HepG2 (cell line): Measurements from ENCODE around the gene CACNA2D3.

Experiments used
- MAFF ChIP-seq: IDR thresholded peaks from 2 replicates; pipeline ENCODE4 v1.6.1; 2011; ENCODE audit warnings: low read depth, low read length, improper control_type of control experiment
- SP1 ChIP-seq, 2 experiments: fragments of 450-650 bp in 1 of 2; sonication (generic) in 1 of 2; formaldehyde crosslinking in 1 of 2; IDR thresholded peaks; 2 replicates each; pipeline versions ENCODE4 v1.4.0 to v1.6.1; 2016 to 2020; ENCODE audit warnings: missing genetic modification reagents in 1 of 2
- SP2 ChIP-seq: sonication (generic); formaldehyde crosslinking; IDR thresholded peaks from 2 replicates; pipeline ENCODE4 v1.5.1; 2020; ENCODE audit warnings: mild to moderate bottlenecking, missing genetic modification reagents
- ZC3H13 ChIP-seq: sonication (generic); formaldehyde crosslinking; IDR thresholded peaks from 2 replicates; pipeline ENCODE4 v1.8.1; 2023; ENCODE audit warnings: mild to moderate bottlenecking, missing genetic modification reagents, moderate library complexity
- ZNF34 ChIP-seq: sonication (generic); formaldehyde crosslinking; IDR thresholded peaks from 2 replicates; pipeline ENCODE4 v1.4.0; 2020; ENCODE audit warnings: mild to moderate bottlenecking, missing genetic modification reagents, borderline replicate concordance
- TF ChIP-seq, protein P1 (sequence below): sonication (generic); formaldehyde crosslinking; IDR thresholded peaks from 2 replicates; pipeline ENCODE4 v1.5.0; 2020; ENCODE audit warnings: mild to moderate bottlenecking, missing genetic modification reagents, moderate library complexity
- TF ChIP-seq, protein P2 (sequence below): sonication (generic); formaldehyde crosslinking; IDR thresholded peaks from 2 replicates; pipeline ENCODE4 v1.9.0; 2021; ENCODE audit warnings: missing genetic modification reagents, borderline replicate concordance
- TF ChIP-seq, protein P3 (sequence below): sonication (generic); formaldehyde crosslinking; IDR thresholded peaks from 2 replicates; pipeline ENCODE4 v1.4.0; 2020; ENCODE audit warnings: mild to moderate bottlenecking, missing genetic modification reagents

DNA sequence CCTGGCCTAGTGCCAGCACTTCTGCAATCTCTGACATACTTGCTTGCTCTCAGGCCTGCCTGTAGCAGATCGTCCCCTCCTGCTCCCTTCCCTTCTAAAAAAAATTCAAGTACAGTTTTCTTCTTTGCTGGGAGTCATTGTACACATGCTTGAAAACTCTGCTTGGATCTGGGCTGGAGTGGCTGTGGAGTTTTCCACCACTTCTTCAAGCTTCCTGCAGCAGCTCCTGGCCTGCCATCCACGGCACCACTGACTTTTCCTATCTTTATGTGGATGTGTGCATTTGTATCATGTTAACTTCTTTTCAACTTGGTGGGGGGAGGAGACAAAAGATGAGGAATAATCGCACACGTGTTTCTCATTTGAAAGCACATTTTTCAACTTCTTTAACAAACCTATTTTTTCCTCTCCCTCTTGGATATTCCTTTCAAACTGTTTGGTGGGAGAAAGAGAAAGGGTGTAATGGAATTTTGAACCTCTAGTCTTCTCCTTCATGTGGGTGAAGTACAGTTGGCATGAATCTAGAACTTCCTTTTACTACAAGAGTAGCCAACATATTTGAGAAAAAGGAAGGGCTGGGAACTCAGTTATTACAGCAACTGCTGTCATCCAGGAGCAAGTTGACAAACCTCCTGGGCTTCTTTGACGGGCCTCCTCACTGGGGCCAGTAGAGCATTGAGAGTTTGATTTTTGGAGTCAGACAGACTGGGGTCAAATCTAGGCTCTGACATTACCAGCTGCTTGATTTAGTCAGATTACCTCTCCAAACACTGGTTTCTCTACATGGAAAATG is 866.7 kb downstream of the CACNA2D3 start:
- TF ChIP-seq, protein P1, sequence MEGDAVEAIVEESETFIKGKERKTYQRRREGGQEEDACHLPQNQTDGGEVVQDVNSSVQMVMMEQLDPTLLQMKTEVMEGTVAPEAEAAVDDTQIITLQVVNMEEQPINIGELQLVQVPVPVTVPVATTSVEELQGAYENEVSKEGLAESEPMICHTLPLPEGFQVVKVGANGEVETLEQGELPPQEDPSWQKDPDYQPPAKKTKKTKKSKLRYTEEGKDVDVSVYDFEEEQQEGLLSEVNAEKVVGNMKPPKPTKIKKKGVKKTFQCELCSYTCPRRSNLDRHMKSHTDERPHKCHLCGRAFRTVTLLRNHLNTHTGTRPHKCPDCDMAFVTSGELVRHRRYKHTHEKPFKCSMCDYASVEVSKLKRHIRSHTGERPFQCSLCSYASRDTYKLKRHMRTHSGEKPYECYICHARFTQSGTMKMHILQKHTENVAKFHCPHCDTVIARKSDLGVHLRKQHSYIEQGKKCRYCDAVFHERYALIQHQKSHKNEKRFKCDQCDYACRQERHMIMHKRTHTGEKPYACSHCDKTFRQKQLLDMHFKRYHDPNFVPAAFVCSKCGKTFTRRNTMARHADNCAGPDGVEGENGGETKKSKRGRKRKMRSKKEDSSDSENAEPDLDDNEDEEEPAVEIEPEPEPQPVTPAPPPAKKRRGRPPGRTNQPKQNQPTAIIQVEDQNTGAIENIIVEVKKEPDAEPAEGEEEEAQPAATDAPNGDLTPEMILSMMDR (CRISPR knock-in tag), result no peak
- no peak for TF ChIP-seq SP2 (CRISPR knock-in tag)
- no peak for TF ChIP-seq ZNF34 (CRISPR knock-in tag)
- TF ChIP-seq, protein P2, sequence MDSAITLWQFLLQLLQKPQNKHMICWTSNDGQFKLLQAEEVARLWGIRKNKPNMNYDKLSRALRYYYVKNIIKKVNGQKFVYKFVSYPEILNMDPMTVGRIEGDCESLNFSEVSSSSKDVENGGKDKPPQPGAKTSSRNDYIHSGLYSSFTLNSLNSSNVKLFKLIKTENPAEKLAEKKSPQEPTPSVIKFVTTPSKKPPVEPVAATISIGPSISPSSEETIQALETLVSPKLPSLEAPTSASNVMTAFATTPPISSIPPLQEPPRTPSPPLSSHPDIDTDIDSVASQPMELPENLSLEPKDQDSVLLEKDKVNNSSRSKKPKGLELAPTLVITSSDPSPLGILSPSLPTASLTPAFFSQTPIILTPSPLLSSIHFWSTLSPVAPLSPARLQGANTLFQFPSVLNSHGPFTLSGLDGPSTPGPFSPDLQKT (CRISPR knock-in tag), result no peak
- TF ChIP-seq SP1 (IDR thresholded peaks at IDR 0.05), result no peak
- TF ChIP-seq SP1 (CRISPR knock-in tag; IDR thresholded peaks at IDR 0.05), result no peak
- TF ChIP-seq, protein P3, sequence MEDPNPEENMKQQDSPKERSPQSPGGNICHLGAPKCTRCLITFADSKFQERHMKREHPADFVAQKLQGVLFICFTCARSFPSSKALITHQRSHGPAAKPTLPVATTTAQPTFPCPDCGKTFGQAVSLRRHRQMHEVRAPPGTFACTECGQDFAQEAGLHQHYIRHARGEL (CRISPR knock-in tag), result no peak
- no peak for TF ChIP-seq MAFF
- no peak for TF ChIP-seq ZC3H13 (CRISPR knock-in tag)
